Ramos (cell line): ENCODE measurements around the gene KRTAP19-4.
"Not testable (repeated sequence)": the region's sequence is repeated elsewhere in the genome, so short reads cannot be mapped to it uniquely, and the experiment has no call there.

Experiments
- in situ Hi-C: fragments of 300-500 bp; cut with MboI; formaldehyde crosslinking; loops from one replicate; pipeline ENCODE4 v1.14.3; 2022; ENCODE audit warnings: low sequenced_read_pairs; ENCODE audit not compliant: unreplicated experiment

KRTAP19-4 gene, protein sequence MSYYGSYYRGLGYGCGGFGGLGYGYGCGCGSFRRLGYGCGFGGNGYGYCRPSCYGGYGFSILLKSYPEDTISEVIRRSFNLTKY

DNA sequence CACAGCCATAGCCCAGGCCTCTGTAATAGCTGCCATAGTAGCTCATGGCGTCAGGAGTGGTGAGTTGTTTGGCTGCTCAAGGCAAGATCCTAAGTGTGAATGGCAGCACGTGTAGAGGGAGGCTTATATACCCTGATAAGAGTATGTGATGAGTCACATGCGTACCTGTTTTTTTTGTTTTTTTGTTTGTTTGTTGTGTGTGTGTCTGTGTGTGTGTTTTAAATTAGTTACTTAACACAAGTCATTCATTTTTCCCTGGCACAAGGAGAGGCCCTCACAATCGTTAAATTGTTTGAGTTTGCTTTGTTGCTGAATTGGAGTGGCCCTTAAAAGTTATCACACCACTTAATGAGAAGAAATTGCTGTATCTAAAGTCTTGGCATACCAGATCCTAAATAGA, at the start of gene KRTAP19-4:
KRTAP19-4 (minus strand) TSS at position 101 of the 400 bp plus-strand sequence; CDS start at position 46, 55 bp downstream.
- in situ Hi-C loops: no loop called here

DNA sequence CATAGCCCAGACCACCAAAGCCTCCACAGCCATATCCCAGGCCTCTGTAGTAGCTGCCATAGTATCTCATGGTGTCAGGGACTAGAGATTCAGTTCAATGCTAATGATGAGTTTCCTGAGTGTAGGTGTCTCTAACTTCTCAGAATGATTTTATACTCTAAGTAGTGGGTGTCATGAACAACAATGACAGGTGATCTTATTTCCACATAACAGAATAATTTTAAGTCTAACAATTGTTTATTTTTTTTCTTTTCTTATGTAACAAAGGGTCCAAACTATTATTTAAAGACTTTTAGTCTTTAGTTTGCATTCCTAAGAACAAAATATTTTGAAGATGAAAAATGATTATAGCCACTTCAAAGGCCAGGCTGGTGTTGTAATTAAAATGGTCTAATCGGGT, 44.8 kb upstream of the KRTAP19-4 start, which contains the start of gene KRTAP19-6:
KRTAP19-6 (minus strand) TSS at position 101 of the 400 bp plus-strand sequence; CDS start at position 70, 31 bp downstream.
- in situ Hi-C loops: no loop called here

GRCh38 chr21:30518876-30519275, 21.9 kb upstream of the KRTAP19-4 start:
- in situ Hi-C loops: no loop called here

GRCh38 chr21:30515681-30516080, 18.7 kb upstream of the KRTAP19-4 start:
- in situ Hi-C loops: no loop called here

- in situ Hi-C loops: not testable (repeated sequence)
Measured at GRCh38 chr21:30505621-30506205, 8.7 kb upstream of the KRTAP19-4 start.

- in situ Hi-C loops: no loop called here
Measured at GRCh38 chr21:30502041-30502440, 5.1 kb upstream of the KRTAP19-4 start, which contains the start of gene KRTAP19-5. Gene KRTAP19-5 (minus strand): TSS chr21:30502141. CDS start chr21:30502090, 51 bp downstream.

GRCh38 chr21:30491963-30492428, 5.0 kb downstream of the KRTAP19-4 start, which contains the start of gene KRTAP19-3:
Gene KRTAP19-3 (minus strand): TSS chr21:30492013. CDS start chr21:30491957, 56 bp downstream.
- in situ Hi-C loops: no loop called here

GRCh38 chr21:30487336-30487735, 9.6 kb downstream of the KRTAP19-4 start, which contains the start of gene KRTAP19-2:
Gene KRTAP19-2 (minus strand): TSS chr21:30487436. CDS start chr21:30487348, 88 bp downstream.
- in situ Hi-C loops: no loop called here

DNA sequence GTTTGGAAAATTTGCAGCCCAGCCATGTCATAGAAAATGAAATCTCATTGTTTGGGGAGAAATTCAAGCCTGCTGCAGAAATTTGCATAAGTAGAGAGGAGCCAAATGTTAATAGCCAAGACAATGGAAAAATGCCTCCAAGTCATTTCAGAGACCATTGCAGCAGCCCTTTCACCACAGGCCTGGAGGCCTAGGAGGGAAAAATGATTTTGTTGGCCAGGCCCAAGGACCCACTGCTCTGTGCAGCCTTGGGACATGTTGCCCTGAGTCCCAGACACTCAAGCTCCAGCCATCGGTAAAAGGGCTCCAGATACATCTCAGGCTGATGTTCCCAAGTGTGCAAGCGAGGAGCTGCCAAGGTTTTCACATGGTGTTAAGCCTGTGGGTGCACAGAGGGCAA, 10.8 kb downstream of the KRTAP19-4 start:
- in situ Hi-C loops: no loop called here

- in situ Hi-C loops: no loop called here
Measured at GRCh38 chr21:30482130-30482529, 14.8 kb downstream of the KRTAP19-4 start.

- in situ Hi-C loops: no loop called here
Measured at GRCh38 chr21:30480145-30480544, 16.8 kb downstream of the KRTAP19-4 start, which contains the start of gene KRTAP19-1. Gene KRTAP19-1 (minus strand): TSS chr21:30480367. CDS start chr21:30480317, 50 bp downstream.

DNA sequence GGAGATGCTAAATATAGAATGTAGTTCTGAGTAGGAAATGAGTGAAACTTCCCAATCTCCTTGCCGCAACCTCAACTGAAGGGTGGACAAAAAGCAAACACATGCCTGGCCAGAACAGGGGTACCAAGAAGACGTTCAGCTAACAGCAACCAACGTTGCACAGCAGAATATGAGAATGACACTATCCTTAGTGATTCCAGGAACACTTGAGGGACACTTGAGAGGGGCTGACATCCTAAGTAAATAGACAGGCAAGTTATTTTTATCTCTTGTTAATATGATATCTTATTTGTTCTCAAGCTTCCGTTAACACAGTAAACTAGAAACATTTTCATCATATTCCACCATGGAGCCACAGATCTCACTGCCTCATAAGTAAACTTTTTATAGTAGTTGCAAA, 17.7 kb downstream of the KRTAP19-4 start:
- in situ Hi-C loops: no loop called here

GRCh38 chr21:30478004-30478403, 19.0 kb downstream of the KRTAP19-4 start:
- in situ Hi-C loops: no loop called here

- in situ Hi-C loops: no loop called here
Measured at GRCh38 chr21:30468900-30469714, 27.9 kb downstream of the KRTAP19-4 start.

GRCh38 chr21:30463713-30464112, 33.3 kb downstream of the KRTAP19-4 start:
- in situ Hi-C loops: no loop called here

DNA sequence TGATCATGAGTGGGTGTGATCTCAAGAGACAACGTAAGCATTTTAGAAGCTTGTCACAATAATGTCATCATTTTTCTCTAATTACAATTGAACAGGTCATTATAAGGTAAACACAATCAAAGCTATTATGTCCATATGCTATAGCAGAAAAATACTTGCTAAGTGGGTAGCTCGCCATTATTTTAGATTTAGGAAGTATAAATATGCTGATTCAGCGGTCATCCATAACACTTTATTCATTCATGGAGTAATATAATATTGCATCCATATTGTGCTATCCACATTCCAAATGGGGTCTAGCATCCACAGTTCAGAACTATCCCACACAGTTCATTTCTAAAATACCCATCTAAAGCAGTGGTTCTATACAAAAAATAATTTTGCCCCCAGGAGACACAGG, 48.5 kb downstream of the KRTAP19-4 start:
- in situ Hi-C loops: no loop called here

- in situ Hi-C loops: no loop called here
Measured at GRCh38 chr21:30447056-30447455, 49.9 kb downstream of the KRTAP19-4 start.
